NCI-H1436 treated with DMSO at 0.1 percent for 48 hours (cell line): Measurements from ENCODE around the gene LCE6A.

Source experiments
- DNase-seq: peaks from one replicate; lab custom pipeline; 2025; lab: John Stamatoyannopoulos, UW

LCE6A gene

GRCh38 chr1:152842556-152842955, at the start of gene LCE6A:
TSS of gene LCE6A (plus strand) at chr1:152842856. CDS start at chr1:152843521, 665 bp downstream.
- DNase-seq: no peak

- no peak for DNase-seq
Observed at GRCh38 chr1:152795686-152796085, 47.0 kb upstream of the LCE6A start.

GRCh38 chr1:152796421-152796820, 46.2 kb upstream of the LCE6A start, which contains the start of gene LCE1D:
TSS of gene LCE1D (plus strand) at chr1:152796721. CDS start at chr1:152797795, 1,074 bp downstream.
- no peak for DNase-seq

GRCh38 chr1:152801333-152801732, 41.3 kb upstream of the LCE6A start:
- DNase-seq: no peak

- DNase-seq: no peak
Observed at GRCh38 chr1:152806576-152806975, 36.1 kb upstream of the LCE6A start, which contains the start of gene LCE1C. TSS of gene LCE1C (minus strand) at chr1:152806651. CDS start at chr1:152805478, 1,173 bp downstream.

GRCh38 chr1:152811050-152811449, 31.6 kb upstream of the LCE6A start:
- no peak for DNase-seq

GRCh38 chr1:152811671-152812070, 31.0 kb upstream of the LCE6A start, which contains the start of gene LCE1B:
TSS of gene LCE1B (plus strand) at chr1:152811971. CDS start at chr1:152812447, 476 bp downstream.
- DNase-seq: no peak

GRCh38 chr1:152817309-152817708, 25.3 kb upstream of the LCE6A start:
- DNase-seq: no peak

GRCh38 chr1:152823294-152823693, 19.4 kb upstream of the LCE6A start:
- DNase-seq: no peak

- DNase-seq: no peak
Observed at GRCh38 chr1:152824964-152825363, 17.7 kb upstream of the LCE6A start.

GRCh38 chr1:152827173-152827572, 15.5 kb upstream of the LCE6A start, which contains the start of gene LCE1A:
TSS of gene LCE1A (plus strand) at chr1:152827473. CDS start at chr1:152827473, 0 bp downstream.
- no peak for DNase-seq

GRCh38 chr1:152836870-152837269, 5.8 kb upstream of the LCE6A start:
- DNase-seq: no peak

- no peak for DNase-seq
Observed at GRCh38 chr1:152855661-152856060, 13.0 kb downstream of the LCE6A start.

GRCh38 chr1:152858062-152858461, 15.4 kb downstream of the LCE6A start:
- no peak for DNase-seq

- DNase-seq: no peak
Observed at GRCh38 chr1:152859696-152860095, 17.0 kb downstream of the LCE6A start, which contains the start of gene LCE7A. TSS of gene LCE7A (plus strand) at chr1:152859996. CDS start at chr1:152860698, 702 bp downstream.

- no peak for DNase-seq
Observed at GRCh38 chr1:152860129-152860528, 17.5 kb downstream of the LCE6A start.

GRCh38 chr1:152861374-152861773, 18.7 kb downstream of the LCE6A start:
- DNase-seq: no peak

GRCh38 chr1:152864443-152864842, 21.8 kb downstream of the LCE6A start:
- no peak for DNase-seq

GRCh38 chr1:152866321-152866720, 23.7 kb downstream of the LCE6A start:
- no peak for DNase-seq

- DNase-seq: no peak
Observed at GRCh38 chr1:152869808-152870419, 27.3 kb downstream of the LCE6A start.

- no peak for DNase-seq
Observed at GRCh38 chr1:152870831-152871730, 28.4 kb downstream of the LCE6A start.

- DNase-seq: no peak
Observed at GRCh38 chr1:152871731-152872126, 29.1 kb downstream of the LCE6A start.

- DNase-seq: no peak
Observed at GRCh38 chr1:152873495-152873894, 30.8 kb downstream of the LCE6A start.
